PFSK-1 (cell line): ENCODE data around the gene ZCWPW1.

ENCODE experiments used
- FOXP2 ChIP-seq: optimal IDR thresholded peaks from 2 replicates; pipeline ENCODE3; 2011; ENCODE audit warnings: borderline replicate concordance, control low read depth, inconsistent platforms; ENCODE audit not compliant: insufficient read depth; ENCODE audit errors: extremely low read length, extremely low read depth
- POLR2AphosphoS5 ChIP-seq: IDR thresholded peaks from 2 replicates; pipeline ENCODE4 v1.6.1; 2012; ENCODE audit warnings: low read depth, mild to moderate bottlenecking, control low read depth, low read length, moderate library complexity
- REST ChIP-seq, 2 experiments: IDR thresholded peaks; 2 replicates each; pipeline versions ENCODE4 v1.6.1 to v1.8.0; 2011 to 2012; ENCODE audit warnings: low read depth in 2 of 2, low read length in 2 of 2, control low read depth in 1 of 2, inconsistent platforms in 1 of 2, mild to moderate bottlenecking in 1 of 2, moderate library complexity in 1 of 2; ENCODE audit not compliant: insufficient read depth in 1 of 2
- SIN3A ChIP-seq: IDR thresholded peaks from 2 replicates; pipeline ENCODE4 v1.6.1; 2012; ENCODE audit warnings: mild to moderate bottlenecking, low read length, moderate library complexity, borderline replicate concordance; ENCODE audit not compliant: insufficient read depth
- TAF1 ChIP-seq: IDR thresholded peaks from 2 replicates; pipeline ENCODE4 v1.6.1; 2012; ENCODE audit warnings: low read length, control low read depth, borderline replicate concordance; ENCODE audit not compliant: insufficient read depth

Gene ZCWPW1

GRCh38 chr7:100475549-100475948 lies 47.0 kb upstream of the ZCWPW1 start:
- TF ChIP-seq REST (IDR thresholded peaks at IDR 0.05; ENCODE audit: insufficient read depth in 1 of 2, low read depth in 2 of 2, low read length in 2 of 2) (no peak), SIN3A (no peak), FOXP2 (no peak), POLR2AphosphoS5 (no peak)

GRCh38 chr7:100472854-100473499 lies 44.5 kb upstream of the ZCWPW1 start:
- TF ChIP-seq POLR2AphosphoS5 (no peak), SIN3A (no peak), TAF1 (no peak), REST (IDR thresholded peaks at IDR 0.05; ENCODE audit: insufficient read depth in 1 of 2, low read depth in 2 of 2, low read length in 2 of 2) (no peak), FOXP2 (no peak)

GRCh38 chr7:100472121-100472851 lies 43.8 kb upstream of the ZCWPW1 start:
- no peak for TF ChIP-seq REST (IDR thresholded peaks at IDR 0.05; ENCODE audit: insufficient read depth in 1 of 2, low read depth in 2 of 2, low read length in 2 of 2)
- TF ChIP-seq TAF1 = no peak
- TF ChIP-seq FOXP2 = no peak
- TF ChIP-seq POLR2AphosphoS5 = no peak
- no peak for TF ChIP-seq SIN3A

GRCh38 chr7:100471021-100471420 lies 42.5 kb upstream of the ZCWPW1 start:
- TF ChIP-seq TAF1 = no peak
- no peak for TF ChIP-seq REST (IDR thresholded peaks at IDR 0.05; ENCODE audit: insufficient read depth in 1 of 2, low read depth in 2 of 2, low read length in 2 of 2)
- TF ChIP-seq POLR2AphosphoS5 = no peak
- TF ChIP-seq FOXP2 = no peak
- TF ChIP-seq SIN3A = no peak
